D341Med (cell line): ENCODE data around the gene RPS10.
"Not testable (repeated sequence)": the region's sequence is repeated elsewhere in the genome, so short reads cannot be mapped to it uniquely, and the experiment has no call there.

ENCODE experiments used
- DNase-seq: peaks from one replicate; pipeline ENCODE4 v3.0.0; 2012; ENCODE audit warnings: low spot score

The RPS10 gene

GRCh38 chr6:34447910-34448309 is 22.0 kb upstream of the RPS10 start:
- DNase-seq, result no peak

GRCh38 chr6:34447386-34447785 is 21.5 kb upstream of the RPS10 start:
- no peak for DNase-seq

GRCh38 chr6:34445313-34445860 is 19.5 kb upstream of the RPS10 start:
- no peak for DNase-seq

- DNase-seq, result no peak
Measured at GRCh38 chr6:34441526-34441925, 15.7 kb upstream of the RPS10 start.

DNA sequence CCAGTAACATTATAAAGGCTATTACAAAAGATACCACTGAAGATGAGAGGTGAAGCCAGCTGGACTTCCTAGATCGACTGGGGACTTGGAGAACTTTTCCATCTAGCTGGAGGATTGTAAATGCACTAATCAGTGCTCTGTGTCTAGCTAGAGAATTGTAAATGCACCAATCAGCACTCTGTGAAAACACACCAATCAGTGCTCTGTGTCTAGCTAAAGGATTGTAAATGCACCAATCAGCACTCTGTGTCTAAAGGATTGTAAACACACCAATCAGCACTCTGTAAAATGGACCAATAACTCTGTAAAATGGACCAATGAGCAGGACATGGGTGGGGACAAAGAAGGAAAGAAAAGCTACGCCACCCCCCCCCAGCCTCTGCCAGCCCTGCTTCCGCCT is 13.6 kb upstream of the RPS10 start:
- DNase-seq, result no peak

GRCh38 chr6:34438705-34439104 is 12.8 kb upstream of the RPS10 start:
- no peak for DNase-seq

GRCh38 chr6:34437644-34437970 is 11.7 kb upstream of the RPS10 start:
- no peak for DNase-seq

GRCh38 chr6:34436803-34437643 is 11.2 kb upstream of the RPS10 start:
- DNase-seq, result no peak

- DNase-seq, result no peak
Measured at GRCh38 chr6:34435916-34436315, 10.0 kb upstream of the RPS10 start.

DNA sequence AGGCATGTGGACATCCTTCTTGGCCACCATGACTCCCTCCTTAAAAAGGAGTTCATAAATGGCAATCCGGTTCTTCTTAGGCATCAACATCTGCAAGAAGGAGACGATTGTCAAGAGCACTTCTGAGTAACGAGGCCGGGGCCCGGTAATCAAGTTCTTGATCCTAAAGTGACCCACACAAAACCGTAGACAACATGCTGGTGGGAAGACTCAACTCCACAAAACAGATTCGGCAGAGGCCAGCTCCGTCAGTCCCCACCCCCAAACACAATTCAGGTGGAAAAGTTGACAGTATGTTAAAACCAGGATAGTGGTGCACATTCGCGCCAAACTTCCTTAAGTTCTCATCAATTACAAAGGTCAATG is 754 bp downstream of the RPS10 start:
- no peak for DNase-seq

- DNase-seq, result no peak
Measured at GRCh38 chr6:34424200-34425131, 1.4 kb downstream of the RPS10 start.

DNA sequence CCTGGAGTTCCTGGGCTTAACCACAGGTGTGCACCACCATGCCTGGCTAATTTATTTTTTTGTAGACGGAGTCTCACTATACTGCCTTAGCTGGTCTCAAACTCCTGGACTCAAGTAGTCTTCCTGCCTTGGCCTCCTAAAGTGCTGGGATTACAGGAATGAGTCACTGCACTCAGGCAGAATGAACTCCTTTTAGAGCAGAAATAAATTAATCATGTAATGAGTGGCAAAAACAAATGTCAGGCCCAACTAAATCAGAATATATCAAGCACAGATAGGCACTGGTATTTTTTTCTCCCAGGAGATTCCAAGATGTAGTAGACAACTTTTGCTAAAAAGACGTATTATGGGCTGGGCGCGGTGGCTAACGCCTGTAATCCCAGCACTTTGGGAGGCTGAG is 2.6 kb downstream of the RPS10 start:
- no peak for DNase-seq

DNA sequence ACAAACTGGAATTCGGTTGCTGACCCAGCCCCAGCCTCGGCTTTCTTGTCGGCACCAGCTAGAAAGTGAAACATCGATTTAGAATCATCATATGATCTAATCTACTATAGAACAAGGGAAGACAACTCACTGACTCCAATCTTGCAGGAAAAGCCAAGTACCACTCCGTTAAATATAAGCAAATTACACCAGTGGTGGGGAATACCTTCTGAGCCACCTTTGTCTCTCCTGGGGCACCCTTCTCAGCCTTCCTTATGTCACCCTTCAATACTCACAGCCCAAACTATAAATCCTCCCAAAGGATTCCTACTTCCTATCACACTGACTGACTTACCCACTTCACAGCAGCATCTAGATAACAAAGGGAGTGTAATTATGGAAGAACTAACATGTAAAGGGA is 7.5 kb downstream of the RPS10 start:
- no peak for DNase-seq

- DNase-seq, result no peak
Measured at GRCh38 chr6:34416877-34417371, 8.9 kb downstream of the RPS10 start.

DNA sequence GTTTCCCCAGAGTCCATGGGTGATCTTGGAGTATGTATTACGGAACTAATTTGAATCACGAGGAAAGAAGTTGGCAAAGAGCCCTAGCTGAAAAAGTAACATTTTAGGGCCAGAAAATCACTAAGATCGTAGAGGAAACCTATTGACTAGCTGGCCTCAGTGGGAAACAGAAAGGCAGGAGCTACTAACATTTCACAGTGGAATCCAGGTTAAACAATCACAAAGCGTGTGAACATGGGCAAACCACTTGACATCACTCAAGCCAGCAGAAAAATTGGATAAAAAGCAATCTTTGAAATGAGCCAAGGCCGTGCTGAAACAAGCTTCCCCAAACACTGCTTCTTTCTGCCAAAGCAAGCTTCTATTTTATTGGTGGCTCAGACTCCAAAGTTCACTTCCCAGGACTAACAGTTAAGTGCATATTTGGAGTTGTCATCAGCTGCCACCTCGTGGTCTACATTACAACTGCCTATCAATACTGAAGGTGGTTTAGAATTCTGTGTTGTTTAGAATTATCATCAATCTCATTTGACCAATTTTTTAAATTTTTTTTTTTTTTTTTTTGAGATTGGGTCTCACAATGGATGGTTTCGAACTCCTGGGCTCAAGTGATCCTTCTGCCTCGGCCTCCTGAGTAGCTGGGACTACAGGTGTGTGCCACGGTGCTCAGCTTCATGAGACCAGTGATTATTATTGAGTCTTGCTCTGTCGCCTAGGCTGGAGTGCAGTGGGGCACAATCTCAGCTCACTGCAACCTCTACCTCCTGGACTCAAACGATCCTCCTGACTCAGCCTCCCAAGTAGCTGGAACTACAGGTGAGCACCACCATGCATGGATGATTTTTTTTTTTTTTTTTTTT is 10.6 kb downstream of the RPS10 start:
- DNase-seq, result no peak

- no peak for DNase-seq
Measured at GRCh38 chr6:34412643-34413214, 13.1 kb downstream of the RPS10 start.

GRCh38 chr6:34412016-34412415 is 13.9 kb downstream of the RPS10 start:
- no peak for DNase-seq

DNA sequence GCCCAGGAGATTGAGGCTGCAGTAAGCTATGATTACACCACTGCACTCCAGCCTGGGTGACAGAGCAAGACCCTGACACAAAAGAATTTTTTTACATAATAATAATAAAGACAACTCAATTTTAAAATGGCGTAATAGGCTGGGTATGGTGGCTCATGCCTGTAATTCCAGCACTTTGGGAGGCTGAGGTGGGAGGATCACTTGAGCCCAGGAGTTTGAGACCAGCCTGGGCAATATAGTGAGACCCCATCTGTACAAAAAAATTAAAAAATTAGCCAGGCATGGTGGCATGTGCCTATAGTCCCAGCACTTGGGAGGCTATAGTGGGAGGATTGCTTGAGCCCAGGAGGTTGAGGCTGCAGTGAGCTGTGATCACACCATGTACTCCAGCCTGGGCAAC is 18.0 kb downstream of the RPS10 start:
- not testable (repeated sequence) for DNase-seq

- DNase-seq, result no peak
Measured at GRCh38 chr6:34396518-34396917, 29.4 kb downstream of the RPS10 start.

GRCh38 chr6:34393966-34394305 is 31.9 kb downstream of the RPS10 start:
- no peak for DNase-seq

DNA sequence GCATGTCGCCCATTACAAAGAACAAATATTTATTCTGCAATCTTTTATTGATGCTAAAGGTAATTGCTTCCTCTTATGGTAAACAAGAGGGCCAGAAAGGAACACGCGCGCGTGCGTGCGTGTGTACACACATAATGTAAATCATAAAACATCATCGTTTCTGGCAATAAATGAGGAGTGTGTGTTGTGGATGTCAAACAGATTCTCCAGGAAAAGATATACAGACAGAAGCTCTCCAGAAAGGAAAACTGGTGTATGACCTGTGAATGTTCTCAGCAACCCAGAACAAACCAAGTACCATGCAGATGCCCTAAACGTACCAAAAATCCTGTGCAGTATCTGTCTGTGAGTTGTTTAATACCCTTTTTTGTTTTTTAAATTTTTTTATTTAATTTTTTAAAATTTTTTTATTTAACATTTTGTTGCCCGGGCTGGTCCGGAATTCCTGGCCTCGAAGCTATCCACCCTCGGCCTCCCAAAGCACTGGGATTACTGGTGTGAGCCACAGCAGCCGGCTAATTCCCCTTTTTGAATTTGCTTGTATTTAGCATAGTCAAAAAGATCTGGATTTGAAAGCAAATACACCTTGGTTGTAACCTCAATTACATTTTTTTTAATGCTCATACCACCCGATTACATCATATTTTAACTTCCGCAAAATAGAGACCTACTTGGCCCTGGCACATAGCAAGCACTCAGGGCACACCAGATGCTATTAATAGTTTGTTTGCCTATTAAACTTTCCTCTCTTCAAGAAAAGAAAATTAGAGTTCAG is 32.5 kb downstream of the RPS10 start:
- DNase-seq, result no peak
